Muscle layer of duodenum (tissue), 2 donors: Measurements from ENCODE around the gene MYH4.

Experiments
- H3K27ac ChIP-seq: one replicate; pipeline ENCODE4 v1.7.0; 2013; ENCODE audit warnings: mild to moderate bottlenecking, low read length
- H3K27me3 ChIP-seq: one replicate; pipeline ENCODE4 v1.7.0; 2013; ENCODE audit warnings: low read depth, mild to moderate bottlenecking, control low read depth, low read length
- H3K36me3 ChIP-seq, 2 donors: one replicate each; pipeline ENCODE4 v1.7.0; 2013; ENCODE audit warnings: low read length in 2 of 2, control low read depth in 1 of 2, mild to moderate bottlenecking in 1 of 2; ENCODE audit not compliant: insufficient read depth in 2 of 2, control insufficient read depth in 1 of 2
- H3K4me1 ChIP-seq, 2 donors: one replicate each; pipeline ENCODE4 v1.7.0; 2013; ENCODE audit warnings: low read length in 2 of 2, mild to moderate bottlenecking in 2 of 2, control low read depth in 1 of 2, moderate library complexity in 1 of 2; ENCODE audit not compliant: insufficient read depth in 2 of 2, control insufficient read depth in 1 of 2
- H3K4me3 ChIP-seq, 2 donors: one replicate each; pipeline ENCODE4 v1.7.0; 2013; ENCODE audit warnings: low read length in 2 of 2, low read depth in 1 of 2, mild to moderate bottlenecking in 1 of 2
- H3K9me3 ChIP-seq, 2 donors: one replicate each; pipeline ENCODE4 v1.7.0; 2013; ENCODE audit warnings: low read length in 2 of 2, control low read depth in 1 of 2, mild to moderate bottlenecking in 1 of 2; ENCODE audit not compliant: control insufficient read depth in 1 of 2
- donor health status: healthy.

Gene MYH4

GRCh38 chr17:10471858-10472257 lies 2.5 kb upstream of the MYH4 start:
- no peak overlapping the region for H3K27ac ChIP-seq

DNA sequence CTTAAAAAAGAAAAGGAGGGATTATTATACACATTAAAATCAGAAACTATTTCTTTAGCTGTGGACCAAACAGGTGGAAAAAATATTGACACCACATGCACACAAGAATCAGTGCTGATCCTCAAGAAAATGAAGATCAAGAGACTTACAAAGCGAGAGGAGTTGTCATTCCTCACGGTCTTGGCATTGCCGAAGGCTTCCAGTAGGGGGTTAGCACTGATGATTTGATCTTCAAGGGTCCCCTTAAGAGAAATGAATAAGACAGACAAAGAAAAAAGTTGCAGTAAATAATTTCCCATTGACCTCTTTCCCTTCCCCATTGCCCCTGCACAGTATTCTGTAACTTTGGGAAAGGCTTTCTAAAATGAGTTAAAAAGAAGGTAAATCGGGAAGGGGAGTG lies 6.0 kb downstream of the MYH4 start:
- no peaks in the 10 kb centered on the region for H3K4me1 ChIP-seq
- no peaks in the 10 kb centered on the region for H3K36me3 ChIP-seq
- no peak overlapping the region for H3K4me3 ChIP-seq
- H3K27ac ChIP-seq, result no peak overlapping the region
- H3K9me3 ChIP-seq, result no peaks in the 10 kb centered on the region
- no peaks in the 10 kb centered on the region for H3K27me3 ChIP-seq

More at GRCh38 chr17:10471858-10472257, 2.5 kb upstream of the MYH4 start:
- no peaks in the 10 kb centered on the region for H3K27me3 ChIP-seq
- no peaks in the 10 kb centered on the region for H3K36me3 ChIP-seq
- H3K4me1 ChIP-seq, result no peaks in the 10 kb centered on the region
- no peak overlapping the region for H3K4me3 ChIP-seq
- H3K9me3 ChIP-seq, result no peaks in the 10 kb centered on the region

- Histone ChIP-seq H3K27ac (no peak overlapping the region), H3K4me1 (no peaks in the 10 kb centered on the region), H3K9me3 (no peaks in the 10 kb centered on the region), H3K27me3 (no peaks in the 10 kb centered on the region), H3K4me3 (no peak overlapping the region), H3K36me3 (no peaks in the 10 kb centered on the region)
These were observed 9.3 kb downstream of the MYH4 start for GRCh38 chr17:10460062-10460461.

DNA sequence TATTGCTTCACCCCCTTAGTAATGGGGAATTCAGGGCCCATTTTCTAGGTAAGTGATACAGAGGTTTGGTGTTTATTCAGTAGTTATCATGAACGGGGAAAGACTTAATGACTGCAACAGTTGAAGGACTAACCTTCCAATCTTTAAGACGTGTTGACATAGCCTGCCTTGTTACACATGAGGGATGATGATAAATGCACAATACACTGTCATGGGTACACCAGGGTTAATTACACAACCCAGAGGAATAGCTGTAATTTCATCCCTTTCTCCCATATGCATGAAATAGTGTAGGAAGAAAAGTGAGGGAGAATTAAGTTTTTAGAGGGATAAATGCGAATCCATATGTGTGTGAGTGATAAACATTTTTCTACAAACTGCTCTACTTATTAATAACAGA lies 10.7 kb downstream of the MYH4 start:
- no peaks in the 10 kb centered on the region for H3K27me3 ChIP-seq
- no peak overlapping the region for H3K27ac ChIP-seq
- H3K9me3 ChIP-seq, result no peaks in the 10 kb centered on the region
- no peak overlapping the region for H3K4me3 ChIP-seq
- H3K36me3 ChIP-seq, result no peaks in the 10 kb centered on the region
- no peaks in the 10 kb centered on the region for H3K4me1 ChIP-seq

- no peak overlapping the region for H3K27ac ChIP-seq
- no peaks in the 10 kb centered on the region for H3K27me3 ChIP-seq
- H3K36me3 ChIP-seq, result no peaks in the 10 kb centered on the region
- no peaks in the 10 kb centered on the region for H3K4me1 ChIP-seq
- H3K4me3 ChIP-seq, result no peak overlapping the region
- H3K9me3 ChIP-seq, result no peaks in the 10 kb centered on the region
These were observed 11.4 kb downstream of the MYH4 start for GRCh38 chr17:10457952-10458351.

GRCh38 chr17:10447026-10447931 lies 22.1 kb downstream of the MYH4 start:
- no peak overlapping the region for H3K4me3 ChIP-seq
- H3K27ac ChIP-seq, result no peak overlapping the region
- H3K36me3 ChIP-seq, result no peaks in the 10 kb centered on the region
- H3K9me3 ChIP-seq, result no peaks in the 10 kb centered on the region
- H3K27me3 ChIP-seq, result no peaks in the 10 kb centered on the region
- no peaks in the 10 kb centered on the region for H3K4me1 ChIP-seq

DNA sequence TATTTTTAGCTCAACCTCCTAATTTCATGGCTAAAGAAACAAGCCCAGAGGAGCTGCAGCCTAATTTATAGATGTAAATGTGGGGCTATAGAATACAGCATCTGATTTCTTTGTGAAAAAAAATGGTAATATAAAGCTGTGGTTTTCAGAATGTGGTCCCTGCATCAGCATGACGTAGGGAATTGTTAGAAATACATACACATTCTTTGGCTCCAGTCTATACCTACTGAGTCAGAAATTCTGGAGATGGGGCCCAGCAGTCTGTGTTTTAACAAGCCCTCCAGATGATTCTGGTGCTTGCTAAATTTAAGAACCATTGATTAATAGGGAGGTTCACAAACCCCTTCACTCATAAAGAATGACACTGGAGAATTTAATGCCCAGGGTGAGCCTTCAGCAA lies 29.5 kb downstream of the MYH4 start:
- no peaks in the 10 kb centered on the region for H3K9me3 ChIP-seq
- no peak overlapping the region for H3K27ac ChIP-seq
- H3K27me3 ChIP-seq, result no peaks in the 10 kb centered on the region
- H3K4me1 ChIP-seq, result no peaks in the 10 kb centered on the region
- no peak overlapping the region for H3K4me3 ChIP-seq
- no peaks in the 10 kb centered on the region for H3K36me3 ChIP-seq

GRCh38 chr17:10435096-10435495 lies 34.3 kb downstream of the MYH4 start:
- no peaks in the 10 kb centered on the region for H3K27me3 ChIP-seq
- no peaks in the 10 kb centered on the region for H3K9me3 ChIP-seq
- H3K27ac ChIP-seq, result no peak overlapping the region
- H3K4me3 ChIP-seq, result no peak overlapping the region
- no peaks in the 10 kb centered on the region for H3K36me3 ChIP-seq
- no peaks in the 10 kb centered on the region for H3K4me1 ChIP-seq

GRCh38 chr17:10429421-10430045 lies 39.8 kb downstream of the MYH4 start:
- H3K27ac ChIP-seq, result no peak overlapping the region
- H3K4me1 ChIP-seq, result no peaks in the 10 kb centered on the region
- H3K36me3 ChIP-seq, result no peaks in the 10 kb centered on the region
- no peak overlapping the region for H3K4me3 ChIP-seq
- no peaks in the 10 kb centered on the region for H3K27me3 ChIP-seq
- H3K9me3 ChIP-seq, result no peaks in the 10 kb centered on the region

GRCh38 chr17:10428781-10429180 lies 40.6 kb downstream of the MYH4 start:
- no peaks in the 10 kb centered on the region for H3K27me3 ChIP-seq
- no peak overlapping the region for H3K4me3 ChIP-seq
- H3K9me3 ChIP-seq, result no peaks in the 10 kb centered on the region
- no peaks in the 10 kb centered on the region for H3K4me1 ChIP-seq
- H3K27ac ChIP-seq, result no peak overlapping the region
- no peaks in the 10 kb centered on the region for H3K36me3 ChIP-seq

DNA sequence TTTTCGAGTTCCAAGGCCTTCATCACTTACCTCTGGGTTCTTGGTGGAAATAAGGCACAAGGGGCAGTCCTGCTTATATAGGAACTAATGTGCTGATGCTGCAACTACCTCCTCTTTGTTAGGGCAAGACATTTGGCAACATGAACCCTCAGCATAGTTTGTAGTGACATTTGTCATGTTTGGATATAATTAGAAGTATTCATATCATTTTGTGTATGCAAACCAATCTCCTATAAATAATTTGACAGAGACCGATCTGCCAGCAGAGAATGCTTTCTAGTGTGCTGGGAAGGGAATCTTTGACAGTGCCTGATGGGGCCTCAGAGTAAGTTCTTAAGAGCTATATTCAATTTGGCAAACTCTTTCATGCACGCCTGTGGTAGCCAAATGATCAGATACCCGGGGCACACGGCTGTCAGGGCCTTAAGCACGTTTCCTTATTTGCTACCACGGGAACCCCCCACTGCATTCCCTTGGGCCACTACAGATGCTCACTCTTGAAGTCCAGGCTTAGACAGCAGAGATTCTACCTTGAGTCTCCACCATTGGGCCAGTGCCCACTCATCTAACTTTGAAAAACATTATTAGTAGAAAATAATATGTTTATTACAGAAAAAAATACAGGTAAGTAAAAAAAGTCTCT lies 47.3 kb downstream of the MYH4 start, which contains the start of gene MYH8:
Gene MYH8 (minus strand): TSS at position 51 of the 643 bp plus-strand sequence. CDS start 1,723 bp downstream, outside the sequence.
- H3K27ac ChIP-seq, result no peak within 1 kb of the TSS
- no peaks in the 10 kb centered on the region for H3K36me3 ChIP-seq
- H3K27me3 ChIP-seq, result no peaks in the 10 kb centered on the region
- H3K9me3 ChIP-seq, result no peaks in the 10 kb centered on the region
- H3K4me3 ChIP-seq, result no peak within 1 kb of the TSS
- no peaks in the 10 kb centered on the region for H3K4me1 ChIP-seq
